ENCODE data around the gene GPR68. TPM values are rescaled to one million over a fixed set of nuclear protein-coding genes. Genes with fewer than 3 reads are reported as not detected.

GPR68 gene
- total RNA-seq, 1 donor = 8.0 TPM

DNA sequence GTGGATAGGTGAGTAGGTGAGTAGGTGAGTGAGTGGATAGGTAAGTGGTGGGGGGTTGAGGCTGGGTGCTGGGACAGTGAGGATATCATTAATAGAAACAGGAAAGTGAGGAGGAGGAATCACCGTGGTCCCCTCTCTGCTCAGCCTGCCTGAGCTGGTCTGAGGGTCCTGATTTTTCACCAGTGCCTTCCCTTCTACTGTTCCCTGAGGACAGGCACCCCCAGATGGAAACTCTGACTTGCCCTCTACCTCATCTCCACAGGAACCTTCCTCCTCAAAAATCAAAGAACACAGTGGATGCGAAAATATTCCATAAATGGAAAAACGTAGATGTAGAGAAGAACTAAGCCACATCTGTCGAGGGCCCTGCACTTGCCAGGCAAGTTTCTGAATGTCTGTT lies 1.9 kb downstream of the GPR68 start:
- TF ChIP-seq, protein P1, sequence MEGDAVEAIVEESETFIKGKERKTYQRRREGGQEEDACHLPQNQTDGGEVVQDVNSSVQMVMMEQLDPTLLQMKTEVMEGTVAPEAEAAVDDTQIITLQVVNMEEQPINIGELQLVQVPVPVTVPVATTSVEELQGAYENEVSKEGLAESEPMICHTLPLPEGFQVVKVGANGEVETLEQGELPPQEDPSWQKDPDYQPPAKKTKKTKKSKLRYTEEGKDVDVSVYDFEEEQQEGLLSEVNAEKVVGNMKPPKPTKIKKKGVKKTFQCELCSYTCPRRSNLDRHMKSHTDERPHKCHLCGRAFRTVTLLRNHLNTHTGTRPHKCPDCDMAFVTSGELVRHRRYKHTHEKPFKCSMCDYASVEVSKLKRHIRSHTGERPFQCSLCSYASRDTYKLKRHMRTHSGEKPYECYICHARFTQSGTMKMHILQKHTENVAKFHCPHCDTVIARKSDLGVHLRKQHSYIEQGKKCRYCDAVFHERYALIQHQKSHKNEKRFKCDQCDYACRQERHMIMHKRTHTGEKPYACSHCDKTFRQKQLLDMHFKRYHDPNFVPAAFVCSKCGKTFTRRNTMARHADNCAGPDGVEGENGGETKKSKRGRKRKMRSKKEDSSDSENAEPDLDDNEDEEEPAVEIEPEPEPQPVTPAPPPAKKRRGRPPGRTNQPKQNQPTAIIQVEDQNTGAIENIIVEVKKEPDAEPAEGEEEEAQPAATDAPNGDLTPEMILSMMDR (IDR thresholded peaks at IDR 0.05; ENCODE audit: extremely low read depth, low read depth, low read length) = no peak
- no peak for DNase-seq (ENCODE audit: insufficient read length, low spot score, missing footprints)
- H3K27ac ChIP-seq (ENCODE audit: low read depth, low read length) = peak overlapping the region; percentile 92
- H3K4me3 ChIP-seq (ENCODE audit: insufficient read depth, low read length) = peak overlapping the region; percentile 55
- peaks cover 22% of the 10 kb centered on the region for H3K4me1 ChIP-seq (ENCODE audit: insufficient read depth, low read length)
- peak overlapping the region; percentile 91 for H3K4me2 ChIP-seq (ENCODE audit: insufficient read depth, low read length)
- H3K36me3 ChIP-seq (ENCODE audit: insufficient read depth, low read length) = no peaks in the 10 kb centered on the region
- H4K20me1 ChIP-seq (ENCODE audit: insufficient read depth, low read length) = no peaks in the 10 kb centered on the region
- H3K79me2 ChIP-seq (ENCODE audit: insufficient read depth, low read length) = peaks cover 38% of the 10 kb centered on the region
- no peaks in the 10 kb centered on the region for H3K9me3 ChIP-seq (ENCODE audit: low read depth, low read length)
- H3K27me3 ChIP-seq (ENCODE audit: insufficient read depth, low read length) = no peaks in the 10 kb centered on the region
- no peak overlapping the region for H2AFZ ChIP-seq (ENCODE audit: low read length)

DNA sequence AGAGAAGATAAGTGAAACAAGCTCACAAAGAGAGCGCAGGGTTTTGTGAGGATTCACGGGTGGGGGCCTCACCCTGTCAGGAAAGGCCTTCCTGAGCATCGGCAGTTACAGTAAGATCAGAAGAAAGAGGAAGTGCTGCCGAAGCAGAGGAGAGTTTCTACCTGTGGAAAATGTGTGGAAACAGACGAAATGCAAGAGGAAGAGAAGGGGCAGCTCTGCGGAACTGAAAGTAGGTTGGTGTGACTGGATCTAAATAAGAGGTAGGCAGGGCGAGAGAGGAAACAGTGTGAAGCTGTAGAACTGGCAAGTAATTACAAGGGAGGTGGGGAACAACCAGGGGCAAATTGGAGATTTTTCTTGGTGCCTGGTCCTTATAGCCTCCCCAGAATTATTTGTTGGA lies 2.6 kb downstream of the GPR68 start:
- no peak overlapping the region for H3K27ac ChIP-seq (ENCODE audit: low read depth, low read length)
- no peaks in the 10 kb centered on the region for H3K9me3 ChIP-seq (ENCODE audit: low read depth, low read length)
- no peaks in the 10 kb centered on the region for H4K20me1 ChIP-seq (ENCODE audit: insufficient read depth, low read length)
- no peak overlapping the region for H2AFZ ChIP-seq (ENCODE audit: low read length)
- TF ChIP-seq, protein P1 (IDR thresholded peaks at IDR 0.05; ENCODE audit: extremely low read depth, low read depth, low read length) = no peak
- H3K4me3 ChIP-seq (ENCODE audit: insufficient read depth, low read length) = no peak overlapping the region
- peaks cover 38% of the 10 kb centered on the region for H3K79me2 ChIP-seq (ENCODE audit: insufficient read depth, low read length)
- H3K4me1 ChIP-seq (ENCODE audit: insufficient read depth, low read length) = peaks cover 27% of the 10 kb centered on the region
- no peak for DNase-seq (ENCODE audit: insufficient read length, low spot score, missing footprints)
- H3K27me3 ChIP-seq (ENCODE audit: insufficient read depth, low read length) = no peaks in the 10 kb centered on the region
- H3K4me2 ChIP-seq (ENCODE audit: insufficient read depth, low read length) = no peak overlapping the region
- H3K36me3 ChIP-seq (ENCODE audit: insufficient read depth, low read length) = no peaks in the 10 kb centered on the region

DNA sequence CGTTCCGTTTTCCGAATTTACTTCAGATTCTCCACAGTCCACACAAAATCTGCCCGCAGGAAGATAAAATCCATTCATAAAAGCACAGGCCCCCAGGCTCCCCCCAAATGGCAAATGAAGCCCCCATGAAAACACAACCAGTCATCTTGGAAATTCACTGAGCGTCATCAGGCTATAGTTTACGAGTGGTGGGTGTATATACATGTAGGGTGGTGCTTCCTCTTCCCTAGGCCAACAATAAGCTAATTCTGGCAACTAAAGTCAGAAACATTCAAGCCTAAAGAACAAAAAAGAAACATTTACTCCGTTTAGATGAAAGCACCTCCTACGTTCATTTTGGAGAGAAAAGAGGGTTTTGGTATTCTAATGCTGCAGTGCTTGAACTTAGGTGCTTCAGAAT lies 5.8 kb downstream of the GPR68 start:
- H4K20me1 ChIP-seq (ENCODE audit: insufficient read depth, low read length) = no peaks in the 10 kb centered on the region
- peaks cover 9% of the 10 kb centered on the region for H3K36me3 ChIP-seq (ENCODE audit: insufficient read depth, low read length)
- H3K4me1 ChIP-seq (ENCODE audit: insufficient read depth, low read length) = peaks cover 18% of the 10 kb centered on the region
- no peak overlapping the region for H3K27ac ChIP-seq (ENCODE audit: low read depth, low read length)
- H3K79me2 ChIP-seq (ENCODE audit: insufficient read depth, low read length) = peaks cover 42% of the 10 kb centered on the region
- no peak overlapping the region for H2AFZ ChIP-seq (ENCODE audit: low read length)
- TF ChIP-seq, protein P1 (IDR thresholded peaks at IDR 0.05; ENCODE audit: extremely low read depth, low read depth, low read length) = no peak
- no peak overlapping the region for H3K4me2 ChIP-seq (ENCODE audit: insufficient read depth, low read length)
- no peaks in the 10 kb centered on the region for H3K27me3 ChIP-seq (ENCODE audit: insufficient read depth, low read length)
- H3K9me3 ChIP-seq (ENCODE audit: low read depth, low read length) = no peaks in the 10 kb centered on the region
- no peak for DNase-seq (ENCODE audit: insufficient read length, low spot score, missing footprints)
- no peak overlapping the region for H3K4me3 ChIP-seq (ENCODE audit: insufficient read depth, low read length)

DNA sequence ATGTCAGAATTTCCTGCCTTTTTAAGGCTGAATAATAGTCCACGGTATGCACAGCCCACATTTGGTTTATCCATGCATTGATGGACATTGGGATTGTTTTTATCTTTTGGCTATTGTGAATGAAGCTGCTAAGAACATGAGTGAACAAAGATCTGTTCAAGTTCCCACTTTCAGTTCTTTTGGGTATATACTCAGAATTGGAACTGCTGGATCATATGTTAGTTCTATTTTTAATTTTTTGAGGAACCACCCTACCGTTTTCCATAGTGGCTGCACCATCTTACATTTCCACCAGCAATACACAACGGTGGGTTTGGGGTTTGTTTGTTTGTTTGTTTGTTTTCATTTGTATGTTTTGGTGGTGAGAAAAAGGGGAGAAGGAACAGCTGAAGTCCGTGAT lies 6.4 kb downstream of the GPR68 start:
- peaks cover 15% of the 10 kb centered on the region for H3K4me1 ChIP-seq (ENCODE audit: insufficient read depth, low read length)
- H4K20me1 ChIP-seq (ENCODE audit: insufficient read depth, low read length) = no peaks in the 10 kb centered on the region
- H2AFZ ChIP-seq (ENCODE audit: low read length) = no peak overlapping the region
- peaks cover 9% of the 10 kb centered on the region for H3K36me3 ChIP-seq (ENCODE audit: insufficient read depth, low read length)
- H3K27me3 ChIP-seq (ENCODE audit: insufficient read depth, low read length) = no peaks in the 10 kb centered on the region
- TF ChIP-seq, protein P1 (IDR thresholded peaks at IDR 0.05; ENCODE audit: extremely low read depth, low read depth, low read length) = no peak
- peak overlapping the region; percentile 86 for H3K27ac ChIP-seq (ENCODE audit: low read depth, low read length)
- no peak overlapping the region for H3K4me2 ChIP-seq (ENCODE audit: insufficient read depth, low read length)
- no peak for DNase-seq (ENCODE audit: insufficient read length, low spot score, missing footprints)
- no peak overlapping the region for H3K4me3 ChIP-seq (ENCODE audit: insufficient read depth, low read length)
- H3K9me3 ChIP-seq (ENCODE audit: low read depth, low read length) = no peaks in the 10 kb centered on the region
- H3K79me2 ChIP-seq (ENCODE audit: insufficient read depth, low read length) = peaks cover 42% of the 10 kb centered on the region
